Activated CD8-positive, alpha-beta memory T cell treated with anti-CD3 and anti-CD28 coated beads for 1 hour (primary cell): ENCODE measurements around the gene OLIG2.

Experiments
- DNase-seq, 2 donors: peaks; one replicate each; pipeline ENCODE4 v3.0.0-alpha.2; 2020; ENCODE audit warnings: low read depth in 1 of 2; ENCODE audit errors: extremely low read depth in 1 of 2

The OLIG2 gene

GRCh38 chr21:33019885-33020557 is 5.7 kb upstream of the OLIG2 start:
- no peak for DNase-seq

- DNase-seq: no peak
These were observed 5.1 kb upstream of the OLIG2 start for GRCh38 chr21:33020558-33021100.

GRCh38 chr21:33021150-33021549 is 4.6 kb upstream of the OLIG2 start:
- DNase-seq: no peak

GRCh38 chr21:33021667-33022066 is 4.1 kb upstream of the OLIG2 start:
- no peak for DNase-seq

- DNase-seq: no peak
These were observed 3.3 kb upstream of the OLIG2 start for GRCh38 chr21:33022489-33022827.

GRCh38 chr21:33022828-33023573 is 2.7 kb upstream of the OLIG2 start:
- DNase-seq: no peak

- DNase-seq: no peak
These were observed 2.0 kb upstream of the OLIG2 start for GRCh38 chr21:33023574-33024200.

- no peak for DNase-seq
These were observed 1.3 kb upstream of the OLIG2 start for GRCh38 chr21:33024201-33025103.

- DNase-seq: no peak
These were observed 638 bp upstream of the OLIG2 start for GRCh38 chr21:33025106-33025488.

- no peak for DNase-seq
These were observed 716 bp downstream of the OLIG2 start for GRCh38 chr21:33026443-33026858.

- no peak for DNase-seq
These were observed 1.2 kb downstream of the OLIG2 start for GRCh38 chr21:33026878-33027400.

GRCh38 chr21:33027401-33028286 is 1.9 kb downstream of the OLIG2 start:
- DNase-seq: no peak

GRCh38 chr21:33028287-33028670 is 2.5 kb downstream of the OLIG2 start:
- DNase-seq: no peak

GRCh38 chr21:33028773-33029384 is 3.1 kb downstream of the OLIG2 start:
- DNase-seq: no peak

GRCh38 chr21:33029385-33029921 is 3.7 kb downstream of the OLIG2 start:
- DNase-seq: no peak

GRCh38 chr21:33029975-33030461 is 4.3 kb downstream of the OLIG2 start:
- no peak for DNase-seq

- no peak for DNase-seq
These were observed 4.9 kb downstream of the OLIG2 start for GRCh38 chr21:33030633-33031032.

- DNase-seq: no peak
These were observed 5.6 kb downstream of the OLIG2 start for GRCh38 chr21:33031152-33031911.
